B cell (primary cell): ENCODE measurements around the gene C17orf67.

Experiments
- CTCF ChIP-seq: fragments of 200-600 bp; IDR thresholded peaks from one replicate; pipeline ENCODE4 v1.8.0; 2022; ENCODE audit warnings: antibody characterized with exemption, mild to moderate bottlenecking
- EZH2 ChIP-seq: IDR thresholded peaks from 2 replicates; pipeline ENCODE4 v1.6.1; 2012; ENCODE audit warnings: borderline replicate concordance, low read depth, mild to moderate bottlenecking, moderate library complexity, low read length; ENCODE audit not compliant: insufficient read depth, poor library complexity, severe bottlenecking

- no peak for TF ChIP-seq CTCF
- no peak for TF ChIP-seq EZH2
These were observed 70.7 kb downstream of the C17orf67 start for GRCh38 chr17:56762988-56763387.
